ENCODE data around the gene GRHL3. TPM values are rescaled to one million over a fixed set of nuclear protein-coding genes. Genes with fewer than 3 reads are reported as not detected.

The GRHL3 gene
- total RNA-seq, 1 experiment from 2014 or later = 2.5 TPM

GRCh38 chr1:24353292-24353891 is 34.2 kb downstream of the GRHL3 start (continued):
- TF ChIP-seq RORB (CRISPR knock-in tag; IDR thresholded peaks at IDR 0.05) = no peak
- no peak for TF ChIP-seq NR2C2 (CRISPR knock-in tag; IDR thresholded peaks at IDR 0.05)
- no peak for TF ChIP-seq IRF2 (CRISPR knock-in tag; IDR thresholded peaks at IDR 0.05; ENCODE audit: borderline replicate concordance, low read depth)
- TF ChIP-seq ATF1 (CRISPR knock-in tag; IDR thresholded peaks at IDR 0.05) = no peak
- no peak for TF ChIP-seq E2F5 (CRISPR knock-in tag; IDR thresholded peaks at IDR 0.05)
- no peak for TF ChIP-seq ZNF121 (CRISPR knock-in tag; IDR thresholded peaks at IDR 0.05)
- TF ChIP-seq ZNF138 (CRISPR knock-in tag; conservative IDR thresholded peaks at IDR 0.05) = no peak
- no peak for TF ChIP-seq AR (CRISPR knock-in tag; IDR thresholded peaks at IDR 0.05)
- TF ChIP-seq TEAD1 (CRISPR knock-in tag; IDR thresholded peaks at IDR 0.05) = no peak

GRCh38 chr1:24355466-24355865 is 36.3 kb downstream of the GRHL3 start:
- ChIA-PET CTCF (interaction anchor here (1.4 kb wide), 1 partner anchor 154 kb away, joined by 6 read pairs; no protein-coding TSS in a partner anchor), POLR2A (no interaction called here)
- Mint-ChIP-seq H3K36me3 (0 out of 2 replicates have a peak, but pooled peaks cover under 1% of the 10 kb centered on the region), H3K4me3 (no peak overlapping the region), H3K9me3 (no peaks in the 10 kb centered on the region), H3K27me3 (ENCODE audit: low read depth) (no peaks in the 10 kb centered on the region), H3K4me1 (no peaks in the 10 kb centered on the region), H3K27ac (no peak overlapping the region)
- ATAC-seq (no peak), DNase-seq (ENCODE audit: low spot score) (no peak)
- TF ChIP-seq EMX1 (CRISPR knock-in tag; IDR thresholded peaks at IDR 0.05) (no peak), ERG (CRISPR knock-in tag; IDR thresholded peaks at IDR 0.05) (no peak), STAT6 (CRISPR knock-in tag; conservative IDR thresholded peaks at IDR 0.05; ENCODE audit: low read depth) (no peak), HMGXB4 (CRISPR knock-in tag; IDR thresholded peaks at IDR 0.05) (no peak)

GRCh38 chr1:24357038-24357437 is 37.9 kb downstream of the GRHL3 start:
- H3K27ac Mint-ChIP-seq = no peak overlapping the region
- ATAC-seq (no peak), DNase-seq (ENCODE audit: low spot score) (no peak)
- H3K9me3 Mint-ChIP-seq = no peaks in the 10 kb centered on the region
- no peaks in the 10 kb centered on the region for H3K4me1 Mint-ChIP-seq
- ChIA-PET CTCF (interaction anchor here (0.9 to 2.3 kb wide), 3 partner anchors 28 to 158 kb away, joined by 3 to 8 read pairs (median 3); no protein-coding TSS in a partner anchor), POLR2A (no interaction called here)
- no peak overlapping the region for H3K4me3 Mint-ChIP-seq
- no peaks in the 10 kb centered on the region for H3K27me3 Mint-ChIP-seq (ENCODE audit: low read depth)
- H3K36me3 Mint-ChIP-seq = 0 out of 2 replicates have a peak, but pooled peaks cover 4% of the 10 kb centered on the region
- TF ChIP-seq FOXJ3 (CRISPR knock-in tag; IDR thresholded peaks at IDR 0.05; ENCODE audit: borderline replicate concordance) = no peak
- TF ChIP-seq CBFB (CRISPR knock-in tag; IDR thresholded peaks at IDR 0.05; ENCODE audit: low read depth) = no peak
- no peak for TF ChIP-seq JAZF1 (CRISPR knock-in tag; IDR thresholded peaks at IDR 0.05)
- no peak for TF ChIP-seq ATF2 (CRISPR knock-in tag; IDR thresholded peaks at IDR 0.05; ENCODE audit: borderline replicate concordance, low read depth)
- TF ChIP-seq JUN (CRISPR knock-in tag; IDR thresholded peaks at IDR 0.05) = no peak
- no peak for TF ChIP-seq SMAD3 (CRISPR knock-in tag; IDR thresholded peaks at IDR 0.05; ENCODE audit: borderline replicate concordance)
- no peak for TF ChIP-seq ZBTB43 (CRISPR knock-in tag; IDR thresholded peaks at IDR 0.05)
- TF ChIP-seq ZNF121 (CRISPR knock-in tag; IDR thresholded peaks at IDR 0.05) = no peak
